ENCODE measurements around the gene MAGEB18. TPM values are rescaled to one million over a fixed set of nuclear protein-coding genes. Genes with fewer than 3 reads are reported as not detected.

The MAGEB18 gene
- total RNA-seq (not detected), polyA plus RNA-seq (not detected)
- long read RNA-seq, donor 1 = 0 reads
- long read RNA-seq, donor 2 = 0 reads
- long read RNA-seq, donor 3 = 0 reads

DNA sequence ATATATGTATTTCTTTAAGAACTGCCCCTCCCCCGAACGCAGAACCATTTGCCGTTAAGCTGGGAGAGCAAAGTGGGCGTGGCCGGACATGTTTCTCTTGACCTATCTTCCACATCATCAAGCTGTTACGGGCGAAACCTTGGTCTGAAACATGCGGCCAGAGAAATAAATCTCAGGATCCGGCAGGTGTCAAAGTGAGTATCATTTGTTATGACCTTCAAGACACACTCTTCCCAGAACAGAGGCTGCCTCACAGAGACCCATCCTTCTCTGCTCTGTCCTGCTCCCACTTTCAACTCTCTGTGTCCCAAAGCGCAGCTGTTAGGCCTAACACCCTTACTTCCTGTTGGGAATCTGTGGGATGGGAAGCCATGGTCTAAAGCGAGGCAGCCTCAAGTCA lies at the start of gene MAGEB18:
TSS of gene MAGEB18 (plus strand) at position 70 of the 400 bp plus-strand sequence. CDS start 643 bp downstream, outside the sequence.
- no peaks in the 10 kb centered on the region for H3K9me3 ChIP-seq
- 86 to 90% (median 88%) methylated on average over 11 of the region's 11 CpGs for WGBS, 4 donors
- intact Hi-C loops (cut with DNase I) = no loop called here
- H3K36me3 ChIP-seq = no peaks in the 10 kb centered on the region
- no peaks in the 10 kb centered on the region for H3K27me3 ChIP-seq
- no peak within 1 kb of the TSS for H3K4me3 ChIP-seq
- ATAC-seq (no peak), DNase-seq (no peak)
- no peak within 1 kb of the TSS for H3K27ac ChIP-seq
- no peaks in the 10 kb centered on the region for H3K4me1 ChIP-seq
- TF ChIP-seq, protein P1, sequence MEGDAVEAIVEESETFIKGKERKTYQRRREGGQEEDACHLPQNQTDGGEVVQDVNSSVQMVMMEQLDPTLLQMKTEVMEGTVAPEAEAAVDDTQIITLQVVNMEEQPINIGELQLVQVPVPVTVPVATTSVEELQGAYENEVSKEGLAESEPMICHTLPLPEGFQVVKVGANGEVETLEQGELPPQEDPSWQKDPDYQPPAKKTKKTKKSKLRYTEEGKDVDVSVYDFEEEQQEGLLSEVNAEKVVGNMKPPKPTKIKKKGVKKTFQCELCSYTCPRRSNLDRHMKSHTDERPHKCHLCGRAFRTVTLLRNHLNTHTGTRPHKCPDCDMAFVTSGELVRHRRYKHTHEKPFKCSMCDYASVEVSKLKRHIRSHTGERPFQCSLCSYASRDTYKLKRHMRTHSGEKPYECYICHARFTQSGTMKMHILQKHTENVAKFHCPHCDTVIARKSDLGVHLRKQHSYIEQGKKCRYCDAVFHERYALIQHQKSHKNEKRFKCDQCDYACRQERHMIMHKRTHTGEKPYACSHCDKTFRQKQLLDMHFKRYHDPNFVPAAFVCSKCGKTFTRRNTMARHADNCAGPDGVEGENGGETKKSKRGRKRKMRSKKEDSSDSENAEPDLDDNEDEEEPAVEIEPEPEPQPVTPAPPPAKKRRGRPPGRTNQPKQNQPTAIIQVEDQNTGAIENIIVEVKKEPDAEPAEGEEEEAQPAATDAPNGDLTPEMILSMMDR (IDR thresholded peaks at IDR 0.05) = no peak
- TF ChIP-seq POLR2A (IDR thresholded peaks at IDR 0.05) = no peak

DNA sequence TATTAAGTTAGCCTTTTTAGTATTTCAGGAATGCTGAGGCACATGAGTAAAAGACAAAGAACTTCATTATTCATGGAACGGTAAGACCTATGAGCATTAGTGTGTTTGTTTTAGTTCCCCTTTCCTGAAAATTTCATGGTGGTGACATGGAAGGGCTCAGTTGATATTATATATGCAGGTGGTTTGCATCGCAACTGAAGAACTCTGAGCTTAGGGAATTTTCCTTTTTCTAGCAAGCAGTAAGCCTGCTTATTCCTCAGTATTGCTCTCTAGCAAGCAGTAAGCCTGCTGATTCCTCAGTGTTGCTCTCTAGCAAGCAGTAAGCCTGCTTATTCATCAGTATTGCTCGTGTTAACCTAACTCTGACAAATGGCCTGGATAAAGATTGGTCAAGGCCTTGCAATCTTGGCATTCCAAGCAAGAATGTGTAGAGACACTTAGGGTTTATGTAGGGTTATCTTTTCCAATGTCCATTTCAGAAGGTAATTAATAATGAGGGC lies 37.7 kb upstream of the MAGEB18 start:
- no peaks in the 10 kb centered on the region for H3K27me3 ChIP-seq
- H3K4me1 ChIP-seq = no peaks in the 10 kb centered on the region
- DNase-seq = no peak
- no peak overlapping the region for H3K27ac ChIP-seq
- TF ChIP-seq, protein P1 (IDR thresholded peaks at IDR 0.05) = no peak
- no peaks in the 10 kb centered on the region for H3K36me3 ChIP-seq
- 60 to 73% (median 68%) methylated on average over 3 of the region's 3 CpGs for WGBS, 4 donors
- H3K4me3 ChIP-seq = no peak overlapping the region
- intact Hi-C loops (cut with DNase I) = no loop called here
- no peaks in the 10 kb centered on the region for H3K9me3 ChIP-seq
- ATAC-seq = no peak

DNA sequence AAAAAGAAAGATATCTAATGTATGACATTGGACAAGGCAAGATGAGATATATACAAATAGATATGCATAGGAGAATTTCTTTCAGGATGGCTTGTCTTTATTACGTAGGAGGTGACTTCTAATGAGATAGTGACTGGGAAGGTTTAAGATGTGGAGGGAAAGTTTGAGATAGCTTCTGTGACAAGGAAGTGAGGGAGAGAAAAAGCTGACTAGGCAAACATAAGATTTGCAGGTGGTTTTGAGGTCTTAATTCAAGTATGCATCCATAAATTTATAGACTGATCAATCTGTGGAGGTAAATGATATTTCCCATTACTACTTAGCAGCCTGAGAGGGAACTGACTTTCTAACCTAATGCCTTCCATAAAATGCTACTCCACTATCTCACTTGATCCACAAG lies 29.0 kb upstream of the MAGEB18 start:
- H3K4me3 ChIP-seq = no peak overlapping the region
- H3K27ac ChIP-seq = no peak overlapping the region
- ATAC-seq (no peak), DNase-seq (no peak)
- H3K4me1 ChIP-seq = no peaks in the 10 kb centered on the region
- intact Hi-C loops (cut with DNase I) = no loop called here
- no peaks in the 10 kb centered on the region for H3K9me3 ChIP-seq
- H3K27me3 ChIP-seq = no peaks in the 10 kb centered on the region
- TF ChIP-seq POLR2A (IDR thresholded peaks at IDR 0.05) = no peak
- TF ChIP-seq, protein P1 (IDR thresholded peaks at IDR 0.05) = no peak
- no peaks in the 10 kb centered on the region for H3K36me3 ChIP-seq
- WGBS, 4 donors = 74 to 89% (median 87%) methylated on average over 1 of the region's 1 CpG

DNA sequence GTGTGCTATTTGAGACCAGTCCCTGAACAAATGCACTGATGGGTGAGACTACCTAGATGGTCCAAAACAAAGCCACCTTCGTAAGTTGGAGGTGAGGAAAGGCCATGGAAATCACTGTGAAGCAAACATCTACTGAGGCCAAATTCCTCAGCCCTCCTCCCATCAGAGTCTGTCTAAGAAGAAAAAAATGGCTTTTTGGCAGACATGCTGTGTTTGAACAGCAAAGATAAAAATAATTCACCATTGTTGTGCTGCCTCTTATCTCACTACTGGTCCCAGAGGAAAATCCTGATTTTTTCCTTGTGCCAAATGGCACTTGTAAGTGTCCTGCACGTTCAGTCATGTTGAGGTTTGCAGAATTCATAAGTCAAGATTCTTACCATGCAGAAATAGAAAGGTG lies 7.9 kb downstream of the MAGEB18 start:
- Histone ChIP-seq H3K36me3 (no peaks in the 10 kb centered on the region), H3K4me1 (no peaks in the 10 kb centered on the region), H3K27me3 (no peaks in the 10 kb centered on the region), H3K4me3 (no peak overlapping the region), H3K9me3 (no peaks in the 10 kb centered on the region), H3K27ac (no peak overlapping the region)
- 9 to 33% (median 24%) methylated on average over 2 of the region's 2 CpGs for WGBS, 4 donors
- ATAC-seq (peak in 1 of 4 donors; percentile 50), DNase-seq (no peak)
- TF ChIP-seq, protein P1 (IDR thresholded peaks at IDR 0.05) = no peak
- no peak for TF ChIP-seq POLR2A (IDR thresholded peaks at IDR 0.05)
- intact Hi-C loops (cut with DNase I) = no loop called here

All from heart left ventricle (tissue), 16 donors.